ENCODE results near the gene ABCG1. TPM values are rescaled to one million over a fixed set of nuclear protein-coding genes. Genes with fewer than 3 reads are reported as not detected.

Gene ABCG1
- total RNA-seq, 1 experiment from 2014 or later: 5.6 TPM

DNA sequence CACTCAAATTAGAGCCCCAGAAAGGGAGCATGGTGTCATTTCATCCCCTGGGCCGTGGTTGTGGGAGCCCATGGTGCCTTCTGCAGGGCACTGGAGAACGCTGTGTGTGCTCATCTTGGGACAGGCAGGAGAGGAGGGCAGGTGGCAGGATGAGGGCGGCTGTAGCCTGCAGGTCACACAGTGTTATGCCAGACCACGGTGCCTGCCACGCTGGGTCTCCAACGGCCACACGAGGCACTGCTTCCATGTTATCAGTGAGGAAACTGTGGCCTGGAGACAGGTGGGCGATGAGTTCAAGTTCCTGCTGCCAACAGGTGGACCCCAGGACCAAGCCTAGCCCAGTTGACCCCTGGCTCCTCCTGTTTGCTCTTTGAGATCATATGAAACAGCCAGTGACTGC lies 21.0 kb downstream of the ABCG1 start:
- ChIA-PET POLR2A (ENCODE audit: unreplicated experiment) (no interaction called here), CTCF (no interaction called here)
- BruUV-seq (replicated peaks): no TSS peak
- no peaks in the 10 kb centered on the region for H3K9me2 ChIP-seq (ENCODE audit: insufficient read depth)
- intact Hi-C loops (cut with micrococcal nuclease; ENCODE audit: unreplicated experiment): no loop called here
- DNase-seq: no peak
- H3K36me3 ChIP-seq (ENCODE audit: low read depth): no peaks in the 10 kb centered on the region
- no peak for TF ChIP-seq EZH2 (IDR thresholded peaks at IDR 0.05; ENCODE audit: low read depth)
- TF ChIP-seq, protein P1, sequence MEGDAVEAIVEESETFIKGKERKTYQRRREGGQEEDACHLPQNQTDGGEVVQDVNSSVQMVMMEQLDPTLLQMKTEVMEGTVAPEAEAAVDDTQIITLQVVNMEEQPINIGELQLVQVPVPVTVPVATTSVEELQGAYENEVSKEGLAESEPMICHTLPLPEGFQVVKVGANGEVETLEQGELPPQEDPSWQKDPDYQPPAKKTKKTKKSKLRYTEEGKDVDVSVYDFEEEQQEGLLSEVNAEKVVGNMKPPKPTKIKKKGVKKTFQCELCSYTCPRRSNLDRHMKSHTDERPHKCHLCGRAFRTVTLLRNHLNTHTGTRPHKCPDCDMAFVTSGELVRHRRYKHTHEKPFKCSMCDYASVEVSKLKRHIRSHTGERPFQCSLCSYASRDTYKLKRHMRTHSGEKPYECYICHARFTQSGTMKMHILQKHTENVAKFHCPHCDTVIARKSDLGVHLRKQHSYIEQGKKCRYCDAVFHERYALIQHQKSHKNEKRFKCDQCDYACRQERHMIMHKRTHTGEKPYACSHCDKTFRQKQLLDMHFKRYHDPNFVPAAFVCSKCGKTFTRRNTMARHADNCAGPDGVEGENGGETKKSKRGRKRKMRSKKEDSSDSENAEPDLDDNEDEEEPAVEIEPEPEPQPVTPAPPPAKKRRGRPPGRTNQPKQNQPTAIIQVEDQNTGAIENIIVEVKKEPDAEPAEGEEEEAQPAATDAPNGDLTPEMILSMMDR (conservative IDR thresholded peaks at IDR 0.05): no peak
- H3K27ac ChIP-seq: no peak overlapping the region
- H3K9me3 ChIP-seq (ENCODE audit: insufficient read depth, low read depth): no peaks in the 10 kb centered on the region
- no peaks in the 10 kb centered on the region for H3K27me3 ChIP-seq (ENCODE audit: insufficient read depth, low read depth)
- H3F3A ChIP-seq (ENCODE audit: insufficient read depth, low read depth): no peaks in the 10 kb centered on the region
- H3K4me2 ChIP-seq: no peak overlapping the region
- H3K4me3 ChIP-seq: no peak overlapping the region
- peaks cover 16% of the 10 kb centered on the region for H3K4me1 ChIP-seq (replicated peaks; ENCODE audit: insufficient read depth)
- H3K79me2 ChIP-seq (ENCODE audit: low read depth): no peaks in the 10 kb centered on the region
- H4K20me1 ChIP-seq (ENCODE audit: insufficient read depth): no peaks in the 10 kb centered on the region
- no peak overlapping the region for H2AFZ ChIP-seq

DNA sequence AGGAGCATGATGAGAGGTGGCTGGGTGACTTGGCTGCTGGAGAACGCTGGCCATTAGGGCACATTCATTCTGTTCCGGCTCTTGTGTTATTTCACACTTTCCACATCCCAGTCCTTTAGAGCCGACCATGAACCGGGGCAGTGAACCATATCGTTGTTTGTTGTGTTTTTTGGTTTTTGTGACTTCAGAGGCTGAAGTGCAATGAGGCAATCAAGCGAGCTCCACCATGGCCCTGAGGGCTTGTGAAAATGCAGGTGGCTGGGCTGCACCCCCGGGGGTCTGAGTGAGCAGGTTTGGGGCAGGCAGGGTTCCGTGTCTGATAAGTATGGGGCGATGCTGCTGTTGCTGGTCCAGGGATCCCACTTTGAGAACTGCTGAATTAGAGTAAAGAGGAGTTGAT lies 23.7 kb downstream of the ABCG1 start:
- intact Hi-C loops (cut with micrococcal nuclease; ENCODE audit: unreplicated experiment): no loop called here
- no peak overlapping the region for H2AFZ ChIP-seq
- no peaks in the 10 kb centered on the region for H3K79me2 ChIP-seq (ENCODE audit: low read depth)
- no TSS peak for BruUV-seq (replicated peaks)
- no peaks in the 10 kb centered on the region for H3F3A ChIP-seq (ENCODE audit: insufficient read depth, low read depth)
- H3K9me2 ChIP-seq (ENCODE audit: insufficient read depth): no peaks in the 10 kb centered on the region
- H3K4me1 ChIP-seq (replicated peaks; ENCODE audit: insufficient read depth): 0 out of 2 replicates have a peak, but pooled peaks cover 9% of the 10 kb centered on the region
- DNase-seq: no peak
- H4K20me1 ChIP-seq (ENCODE audit: insufficient read depth): no peaks in the 10 kb centered on the region
- H3K4me2 ChIP-seq: no peak overlapping the region
- H3K27me3 ChIP-seq (ENCODE audit: insufficient read depth, low read depth): no peaks in the 10 kb centered on the region
- POLR2A ChIA-PET (ENCODE audit: unreplicated experiment): no interaction called here
- no peaks in the 10 kb centered on the region for H3K36me3 ChIP-seq (ENCODE audit: low read depth)
- H3K4me3 ChIP-seq: no peak overlapping the region
- no peak overlapping the region for H3K27ac ChIP-seq
- TF ChIP-seq EZH2 (IDR thresholded peaks at IDR 0.05; ENCODE audit: low read depth): no peak
- TF ChIP-seq, protein P1 (conservative IDR thresholded peaks at IDR 0.05): no peak
- CTCF ChIA-PET: no interaction called here
- no peaks in the 10 kb centered on the region for H3K9me3 ChIP-seq (ENCODE audit: insufficient read depth, low read depth)

DNA sequence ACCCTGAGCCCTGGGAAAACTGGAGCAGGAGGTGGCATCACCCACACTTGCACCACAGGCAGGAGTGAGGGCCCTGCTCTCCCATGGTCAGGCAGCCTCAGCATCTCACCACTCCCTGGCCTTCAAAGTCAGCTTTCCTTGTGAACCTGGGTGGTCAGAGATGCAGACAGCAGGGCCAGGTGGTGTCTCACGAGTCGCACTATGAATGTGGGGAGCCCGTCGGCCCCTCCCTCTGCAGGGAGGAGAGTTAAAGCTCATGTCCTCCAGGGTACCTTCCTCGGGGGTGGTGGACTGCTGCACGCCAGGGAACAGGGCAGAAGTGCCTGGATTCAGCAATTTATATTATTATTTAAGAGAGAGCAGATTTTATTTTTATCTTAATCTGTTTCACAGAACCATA lies 24.1 kb downstream of the ABCG1 start:
- no peaks in the 10 kb centered on the region for H3K36me3 ChIP-seq (ENCODE audit: low read depth)
- H3K27ac ChIP-seq: no peak overlapping the region
- no peak overlapping the region for H3K4me2 ChIP-seq
- H4K20me1 ChIP-seq (ENCODE audit: insufficient read depth): no peaks in the 10 kb centered on the region
- H3K4me1 ChIP-seq (replicated peaks; ENCODE audit: insufficient read depth): 0 out of 2 replicates have a peak, but pooled peaks cover 9% of the 10 kb centered on the region
- TF ChIP-seq, protein P1 (conservative IDR thresholded peaks at IDR 0.05): no peak
- no peak for TF ChIP-seq EZH2 (IDR thresholded peaks at IDR 0.05; ENCODE audit: low read depth)
- ChIA-PET CTCF (no interaction called here), POLR2A (ENCODE audit: unreplicated experiment) (no interaction called here)
- H3K4me3 ChIP-seq: no peak overlapping the region
- no TSS peak for BruUV-seq (replicated peaks)
- no peaks in the 10 kb centered on the region for H3K9me3 ChIP-seq (ENCODE audit: insufficient read depth, low read depth)
- no peaks in the 10 kb centered on the region for H3F3A ChIP-seq (ENCODE audit: insufficient read depth, low read depth)
- no peaks in the 10 kb centered on the region for H3K79me2 ChIP-seq (ENCODE audit: low read depth)
- H3K9me2 ChIP-seq (ENCODE audit: insufficient read depth): no peaks in the 10 kb centered on the region
- no peak for DNase-seq
- H2AFZ ChIP-seq: no peak overlapping the region
- intact Hi-C loops (cut with micrococcal nuclease; ENCODE audit: unreplicated experiment): no loop called here
- no peaks in the 10 kb centered on the region for H3K27me3 ChIP-seq (ENCODE audit: insufficient read depth, low read depth)
